B cell (primary cell): ENCODE data around the gene RAMP2. TPM values are rescaled to one million over a fixed set of nuclear protein-coding genes. Genes with fewer than 3 reads are reported as not detected.

ENCODE experiments used
- ATAC-seq: fragments of 200-7000 bp; cut with Tn5 transposase; one replicate; pipeline ENCODE4 v1.10.0; 2021; ENCODE audit warnings: low read depth, mild to moderate bottlenecking, moderate number of reproducible peaks, moderate library complexity
- CTCF ChIA-PET: fragments of 350-600 bp; sonication (Branson Sonifier 250); formaldehyde crosslinking; loops from one replicate; lab custom pipeline; 2021; ENCODE audit warnings: antibody characterized with exemption, inconsistent platforms; lab: Charles Lee
- POLR2A ChIA-PET: fragments of 350-600 bp; sonication (Branson Sonifier 250); formaldehyde crosslinking; loops from one replicate; lab custom pipeline; 2021; ENCODE audit warnings: antibody characterized with exemption; lab: Charles Lee
- DNase-seq: peaks from one replicate; pipeline ENCODE4 v3.0.0; 2013
- H2AFZ ChIP-seq: 2 replicates; pipeline ENCODE4 v1.6.1; 2012; ENCODE audit warnings: mild to moderate bottlenecking, low read depth, low read length; ENCODE audit not compliant: insufficient read depth, poor library complexity, severe bottlenecking
- H3K27ac ChIP-seq, 2 donors: 1 replicate in 1 of 2; 2 replicates in 1 of 2; pipeline ENCODE4 v1.5.1; 2012 to 2013; ENCODE audit warnings: low read length in 2 of 2, mild to moderate bottlenecking in 2 of 2, moderate library complexity in 1 of 2
- H3K27me3 ChIP-seq, 4 experiments: fragments of 200-600 bp in 1 of 4; sonication (generic) in 1 of 4; replicated peaks in 1 of 4; 1 replicate in 2 of 4; 2 replicates in 2 of 4; pipeline versions ENCODE4 v1.6.1 to v1.7.0; 2013 to 2016; ENCODE audit warnings: low read length in 3 of 4, mild to moderate bottlenecking in 2 of 4, mixed read lengths in 1 of 4, moderate library complexity in 1 of 4; ENCODE audit not compliant: insufficient read depth in 4 of 4, control insufficient read depth in 3 of 4; ENCODE audit errors: control extremely low read depth in 1 of 4
- H3K36me3 ChIP-seq, 2 experiments: replicated peaks in 1 of 2; 1 replicate in 1 of 2; 2 replicates in 1 of 2; pipeline versions ENCODE4 v1.6.1 to v1.7.1; 2013; ENCODE audit warnings: low read length in 1 of 2; ENCODE audit not compliant: insufficient read depth in 2 of 2, control insufficient read depth in 1 of 2; ENCODE audit errors: control extremely low read depth in 1 of 2, extremely low read depth in 1 of 2
- H3K4me1 ChIP-seq, 2 donors: fragments of 200-600 bp in 1 of 2; sonication (generic) in 1 of 2; 1 replicate in 1 of 2; 2 replicates in 1 of 2; pipeline versions ENCODE4 v1.5.1 to v1.6.1; 2013 to 2017; ENCODE audit warnings: low read length in 2 of 2; ENCODE audit not compliant: control insufficient read depth in 2 of 2, insufficient read depth in 2 of 2
- H3K4me2 ChIP-seq: replicated peaks from 2 replicates; pipeline ENCODE3; 2012; ENCODE audit warnings: mild to moderate bottlenecking, low read depth, low read length; ENCODE audit not compliant: poor library complexity, severe bottlenecking
- H3K4me3 ChIP-seq, 5 experiments: fragments of 200-600 bp in 1 of 5; sonication (generic) in 1 of 5; 1 replicate in 3 of 5; 2 replicates in 2 of 5; pipeline versions ENCODE4 v1.5.1 to v1.7.0; 2011 to 2016; ENCODE audit warnings: low read length in 4 of 5, mild to moderate bottlenecking in 4 of 5, low read depth in 2 of 5, control low read depth in 1 of 5, moderate library complexity in 1 of 5; ENCODE audit not compliant: insufficient read depth in 1 of 5; ENCODE audit errors: control extremely low read depth in 1 of 5, extremely low read depth in 1 of 5
- H3K79me2 ChIP-seq: fragments of 200-600 bp; sonication (generic); one replicate; pipeline ENCODE4 v1.6.0; 2016; ENCODE audit warnings: low read length; ENCODE audit not compliant: control insufficient read depth, insufficient read depth
- H3K9ac ChIP-seq: fragments of 200-600 bp; sonication (generic); 2 replicates; pipeline ENCODE4 v1.6.1; 2017; ENCODE audit warnings: mild to moderate bottlenecking, low read length, moderate library complexity
- H3K9me3 ChIP-seq, 3 donors: one replicate each; pipeline versions ENCODE4 v1.6.1 to v1.7.1; 2013; ENCODE audit warnings: low read length in 2 of 3; ENCODE audit not compliant: control insufficient read depth in 2 of 3, insufficient read depth in 1 of 3; ENCODE audit errors: control extremely low read depth in 1 of 3
- H4K20me1 ChIP-seq: 2 replicates; pipeline ENCODE4 v1.6.0; 2012; ENCODE audit warnings: mild to moderate bottlenecking, low read length; ENCODE audit not compliant: insufficient read depth, control insufficient read depth, poor library complexity, severe bottlenecking
- H3K27ac Mint-ChIP-seq: one replicate; pipeline ENCODE4 v1.8.0; 2021; ENCODE audit warnings: mixed read lengths
- H3K27me3 Mint-ChIP-seq: one replicate; pipeline ENCODE4 v1.8.0; 2021; ENCODE audit warnings: mixed read lengths
- H3K4me1 Mint-ChIP-seq: one replicate; pipeline ENCODE4 v1.8.0; 2021; ENCODE audit warnings: mixed read lengths
- H3K4me3 Mint-ChIP-seq: one replicate; pipeline ENCODE4 v1.8.0; 2021; ENCODE audit warnings: mixed read lengths
- H3K9me3 Mint-ChIP-seq: one replicate; pipeline ENCODE4 v1.8.0; 2022; ENCODE audit warnings: mixed read lengths; ENCODE audit not compliant: insufficient read depth
- CTCF ChIP-seq: fragments of 200-600 bp; IDR thresholded peaks from one replicate; pipeline ENCODE4 v1.8.0; 2022; ENCODE audit warnings: antibody characterized with exemption, mild to moderate bottlenecking
- EZH2 ChIP-seq: IDR thresholded peaks from 2 replicates; pipeline ENCODE4 v1.6.1; 2012; ENCODE audit warnings: borderline replicate concordance, low read depth, mild to moderate bottlenecking, moderate library complexity, low read length; ENCODE audit not compliant: insufficient read depth, poor library complexity, severe bottlenecking
- WGBS: methylation state at CpG from one replicate; pipeline ENCODE4 v1.1.5; 2013; ENCODE audit warnings: missing lambda C conversion rate; ENCODE audit not compliant: insufficient coverage; 5-methylcytosine and 5-hydroxymethylcytosine counted together
- intact Hi-C: fragments of 100-400 bp; cut with micrococcal nuclease; formaldehyde crosslinking; loops from one replicate; pipeline ENCODE4 v1.10.0; 2022
- polyA plus RNA-seq: library from polyadenylated mRNA; depleted of rRNA; stranded (reverse); fragments of >200 nt; gene quantifications from 2 replicates; pipeline ENCODE4 v1.2.3, GENCODE V29; 2012
- total RNA-seq, 2 donors: library from RNA; stranded (reverse); fragments of 120-200 nt in 1 of 2; gene quantifications; 1 replicate in 1 of 2; 2 replicates in 1 of 2; pipeline versions ENCODE4 v1.2.3 to v1.2.4, GENCODE V29; 2013 to 2022

The RAMP2 gene
- total and polyA plus RNA-seq, 2 donors (not counting 1 experiment from before 2014, with no cell fraction given): not detected

DNA sequence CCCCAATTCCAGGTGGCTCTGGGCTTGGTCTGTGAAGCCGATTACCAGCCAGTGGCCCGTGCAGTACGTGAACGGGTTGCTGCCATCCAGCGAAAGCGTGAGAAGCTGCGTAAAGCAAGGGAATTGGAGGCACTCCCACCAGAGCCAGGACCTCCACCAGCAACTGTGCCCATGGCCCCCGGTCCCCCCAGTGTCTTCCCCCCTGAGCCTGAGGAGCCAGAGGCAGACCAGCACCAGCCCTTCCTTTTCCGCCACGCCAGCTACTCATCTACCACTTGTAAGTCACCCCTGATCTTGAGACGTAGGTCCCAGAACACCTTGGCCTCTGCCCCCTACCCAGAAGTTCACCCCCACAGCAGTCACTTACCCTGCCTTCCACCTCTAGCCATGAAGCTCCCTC is 26.2 kb downstream of the RAMP2 start:
- H3K79me2 ChIP-seq: no peaks in the 10 kb centered on the region
- Mint-ChIP-seq H3K27ac (no peak overlapping the region), H3K4me1 (peaks cover 24% of the 10 kb centered on the region), H3K4me3 (no peak overlapping the region), H3K27me3 (peaks cover 62% of the 10 kb centered on the region), H3K9me3 (no peaks in the 10 kb centered on the region)
- H3K4me1 ChIP-seq: peaks cover 14 to 22% of the 10 kb centered on the region in 2 donors
- WGBS: 97% methylated on average over 11 of the region's 11 CpGs
- intact Hi-C loops: no loop called here
- peaks cover 0 to 60% (median 29%) of the 10 kb centered on the region in 4 experiments for H3K27me3 ChIP-seq
- no peak overlapping the region for H3K9ac ChIP-seq
- ChIA-PET CTCF (no interaction called here), POLR2A (interaction anchor here (1.1 to 1.4 kb wide), 2 partner anchors 14 to 29 kb away, joined by 3 read pairs; partner anchors contain the start of gene VPS25)
- H3K36me3 ChIP-seq: no peaks in the 10 kb centered on the region
- no peaks in the 10 kb centered on the region for H4K20me1 ChIP-seq
- no peak for TF ChIP-seq EZH2
- no peak for TF ChIP-seq CTCF
- peaks cover 0 to 16% (median 0%) of the 10 kb centered on the region in 3 donors for H3K9me3 ChIP-seq
- no peak for ATAC-seq
- H3K4me3 ChIP-seq: no peak overlapping the region
- H3K4me2 ChIP-seq: no peak overlapping the region
- H3K27ac ChIP-seq: no peak overlapping the region
- DNase-seq: no peak
- H2AFZ ChIP-seq: no peak overlapping the region

DNA sequence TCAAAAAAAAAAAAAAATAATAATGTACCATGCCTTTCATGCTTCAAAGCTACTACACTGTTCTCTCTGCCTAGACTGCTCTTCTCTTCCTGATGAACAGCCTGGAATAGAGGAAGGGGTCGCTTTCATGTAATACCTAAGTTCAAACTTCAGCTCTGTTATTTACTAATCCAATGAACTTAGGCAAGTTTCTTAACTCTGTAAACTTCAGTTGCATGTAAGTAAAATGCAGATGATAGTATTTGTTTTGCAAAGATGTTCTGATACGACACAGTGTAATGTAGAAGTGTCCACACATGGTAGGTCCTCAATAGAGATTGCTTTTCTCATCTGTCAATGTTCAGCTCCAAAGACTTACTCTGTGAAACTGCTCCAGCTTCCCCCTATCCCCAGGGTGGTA is 30.9 kb downstream of the RAMP2 start:
- WGBS: 80% methylated on average over 1 of the region's 2 CpGs
- intact Hi-C loops: no loop called here
- no peak overlapping the region for H3K4me2 ChIP-seq
- no peaks in the 10 kb centered on the region for H3K9me3 ChIP-seq
- no peak overlapping the region for H2AFZ ChIP-seq
- H3K9me3 Mint-ChIP-seq: no peaks in the 10 kb centered on the region
- peaks cover 9% of the 10 kb centered on the region for H3K4me1 Mint-ChIP-seq
- no peak for TF ChIP-seq EZH2
- TF ChIP-seq CTCF: no peak
- H3K27ac ChIP-seq: no peak overlapping the region
- peaks cover 7% of the 10 kb centered on the region for H3K79me2 ChIP-seq
- no peaks in the 10 kb centered on the region for H4K20me1 ChIP-seq
- ChIA-PET POLR2A (no interaction called here), CTCF (interaction anchor here (0.6 to 1.0 kb wide), 2 partner anchors 32 to 79 kb away, joined by 3 to 5 read pairs; partner anchors contain the start of gene BECN1)
- H3K27me3 Mint-ChIP-seq: peaks cover 22% of the 10 kb centered on the region
- peaks cover 0 to 2% of the 10 kb centered on the region in 2 donors for H3K4me1 ChIP-seq
- H3K27me3 ChIP-seq: peaks cover 0 to 14% (median under 1%) of the 10 kb centered on the region in 4 experiments
- DNase-seq: no peak
- no peak overlapping the region for H3K27ac Mint-ChIP-seq
- no peak overlapping the region for H3K9ac ChIP-seq
- H3K4me3 ChIP-seq: no peak overlapping the region
- no peak for ATAC-seq
- peaks cover 0 to 2% of the 10 kb centered on the region in 2 experiments for H3K36me3 ChIP-seq
- no peak overlapping the region for H3K4me3 Mint-ChIP-seq
